SJSA1 (cell line): Measurements from ENCODE around the gene ADCY10. TPM values are rescaled to one million over a fixed set of nuclear protein-coding genes. Genes with fewer than 3 reads are reported as not detected.

ENCODE experiments used
- DNase-seq, 2 experiments: peaks; one replicate each; pipeline ENCODE4 v3.0.0-alpha.2; 2015 to 2020; ENCODE audit warnings: low spot score in 2 of 2, low read depth in 1 of 2
- H3K27ac ChIP-seq: fragments of 250-450 bp; sonication (Bioruptor Pico); 2 replicates; pipeline ENCODE4 v1.5.1; 2020; ENCODE audit warnings: mild to moderate bottlenecking, moderate library complexity
- H3K27me3 ChIP-seq: fragments of 250-450 bp; sonication (Bioruptor Pico); replicated peaks from 2 replicates; pipeline ENCODE4 v1.5.1; 2020; ENCODE audit warnings: mild to moderate bottlenecking, moderate library complexity
- H3K36me3 ChIP-seq: fragments of 250-450 bp; sonication (Bioruptor Pico); 2 replicates; pipeline ENCODE4 v1.5.1; 2020; ENCODE audit warnings: mild to moderate bottlenecking
- H3K4me1 ChIP-seq: fragments of 250-450 bp; sonication (Bioruptor Pico); replicated peaks from 2 replicates; pipeline ENCODE4 v1.6.1; 2021; ENCODE audit warnings: mild to moderate bottlenecking
- H3K4me3 ChIP-seq: fragments of 250-450 bp; sonication (Bioruptor Pico); 2 replicates; pipeline ENCODE4 v1.5.1; 2020; ENCODE audit warnings: mild to moderate bottlenecking
- H3K9me3 ChIP-seq: fragments of 250-450 bp; sonication (Bioruptor Pico); replicated peaks from 2 replicates; pipeline ENCODE4 v1.5.1; 2020; ENCODE audit warnings: mild to moderate bottlenecking
- total RNA-seq: library from RNA; depleted of rRNA; stranded (reverse); fragments of >200 nt; shearing (Covaris generic); gene quantifications from 2 replicates; pipeline ENCODE4 v1.2.3, GENCODE V29; 2014

ADCY10 gene
- total RNA-seq, 1 experiment from 2014 or later, result not detected

DNA sequence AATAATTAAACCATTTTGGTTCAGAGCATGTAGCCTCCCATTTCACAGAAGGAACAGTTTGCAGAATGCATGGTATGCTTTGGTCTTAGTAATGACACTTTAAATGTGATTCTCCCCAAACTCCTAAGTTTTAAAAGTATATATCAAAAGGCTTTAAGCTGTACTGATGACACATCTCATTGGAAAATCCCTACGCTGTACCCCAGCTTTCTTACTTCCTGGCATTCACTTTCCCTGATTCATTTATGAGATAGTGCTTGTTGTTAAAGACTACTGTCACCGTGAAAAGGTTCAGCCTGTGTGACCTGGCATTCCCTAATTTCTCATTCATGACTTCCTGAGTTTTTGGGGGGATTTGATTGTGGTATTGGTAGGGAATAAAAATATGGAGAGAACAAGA, 138.8 kb downstream of the ADCY10 start:
- Histone ChIP-seq H3K27ac (no peak overlapping the region), H3K4me3 (no peak overlapping the region), H3K4me1 (peaks cover 11% of the 10 kb centered on the region; the same call in 1 of the 2 replicates), H3K9me3 (no peaks in the 10 kb centered on the region), H3K36me3 (peaks cover 23% of the 10 kb centered on the region), H3K27me3 (no peaks in the 10 kb centered on the region)
- no peak for DNase-seq

DNA sequence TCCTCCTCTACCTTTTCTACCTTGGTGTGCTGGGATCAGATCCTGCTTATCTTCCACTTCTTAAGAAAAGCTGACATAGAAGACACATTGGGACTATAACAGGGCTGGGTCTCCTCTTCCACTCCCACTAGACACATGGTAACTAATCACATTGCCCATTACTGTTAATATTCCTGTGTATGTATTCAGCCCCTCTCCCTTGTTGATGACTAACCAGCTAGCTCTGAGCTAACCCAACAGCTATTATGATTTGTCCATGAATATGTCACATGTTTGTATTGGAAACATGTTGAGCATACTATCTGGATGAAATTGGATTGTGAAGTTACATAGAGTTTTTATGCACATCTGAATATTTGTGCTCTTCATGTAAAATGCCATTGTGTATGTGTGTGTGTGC, 139.2 kb downstream of the ADCY10 start:
- H3K4me1 ChIP-seq, result peaks cover 11% of the 10 kb centered on the region; the same call in 1 of the 2 replicates
- H3K4me3 ChIP-seq, result no peak overlapping the region
- peaks cover 24% of the 10 kb centered on the region for H3K36me3 ChIP-seq
- H3K27ac ChIP-seq, result no peak overlapping the region
- no peak for DNase-seq
- H3K9me3 ChIP-seq, result no peaks in the 10 kb centered on the region
- no peaks in the 10 kb centered on the region for H3K27me3 ChIP-seq

DNA sequence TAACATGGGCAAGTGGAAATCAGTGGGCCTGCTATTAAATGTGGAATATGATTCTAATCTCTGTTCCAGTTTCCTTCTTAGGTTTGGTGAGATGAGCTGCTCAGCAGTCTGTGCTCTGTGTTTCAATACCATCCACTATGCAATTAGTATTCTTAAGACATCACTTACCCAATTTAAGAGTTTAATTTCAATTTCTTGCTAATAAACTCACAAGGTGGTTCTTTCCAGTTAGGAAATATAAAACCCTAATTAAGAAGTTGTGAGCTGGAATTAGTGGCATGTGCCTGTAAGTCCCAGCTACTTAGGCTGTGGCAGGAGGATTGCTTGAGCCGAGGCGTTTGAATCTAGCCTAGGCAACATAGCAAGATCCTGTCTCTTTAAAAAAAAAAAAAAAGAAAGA, 140.4 kb downstream of the ADCY10 start:
- peaks cover 11% of the 10 kb centered on the region; the same call in 1 of the 2 replicates for H3K4me1 ChIP-seq
- H3K9me3 ChIP-seq, result no peaks in the 10 kb centered on the region
- no peak overlapping the region for H3K27ac ChIP-seq
- DNase-seq, result no peak
- H3K4me3 ChIP-seq, result no peak overlapping the region
- H3K27me3 ChIP-seq, result no peaks in the 10 kb centered on the region
- H3K36me3 ChIP-seq, result peaks cover 31% of the 10 kb centered on the region

DNA sequence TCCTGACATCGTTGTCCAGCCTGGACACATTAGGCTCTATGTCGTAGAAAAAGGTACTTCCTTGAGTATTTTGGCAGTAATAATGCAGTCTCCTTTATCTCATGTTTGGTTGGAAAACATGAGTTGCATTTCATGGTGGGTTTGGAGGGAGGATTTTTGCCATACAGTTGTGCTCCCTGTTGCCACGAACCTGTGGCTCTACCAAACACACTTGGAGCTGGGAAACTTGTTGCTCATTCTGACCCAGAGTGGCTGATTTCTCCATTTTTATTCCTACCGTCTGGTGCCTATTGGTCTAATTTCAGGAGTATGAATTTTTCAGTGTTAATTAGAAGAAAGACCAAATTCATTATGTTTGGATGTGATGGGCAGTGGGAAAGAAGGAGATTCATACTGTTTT, 141.5 kb downstream of the ADCY10 start:
- no peaks in the 10 kb centered on the region for H3K9me3 ChIP-seq
- no peak overlapping the region for H3K27ac ChIP-seq
- H3K4me3 ChIP-seq, result no peak overlapping the region
- peaks cover 31% of the 10 kb centered on the region for H3K36me3 ChIP-seq
- no peaks in the 10 kb centered on the region for H3K27me3 ChIP-seq
- peaks cover 11% of the 10 kb centered on the region; the same call in 1 of the 2 replicates for H3K4me1 ChIP-seq
- DNase-seq, result no peak

DNA sequence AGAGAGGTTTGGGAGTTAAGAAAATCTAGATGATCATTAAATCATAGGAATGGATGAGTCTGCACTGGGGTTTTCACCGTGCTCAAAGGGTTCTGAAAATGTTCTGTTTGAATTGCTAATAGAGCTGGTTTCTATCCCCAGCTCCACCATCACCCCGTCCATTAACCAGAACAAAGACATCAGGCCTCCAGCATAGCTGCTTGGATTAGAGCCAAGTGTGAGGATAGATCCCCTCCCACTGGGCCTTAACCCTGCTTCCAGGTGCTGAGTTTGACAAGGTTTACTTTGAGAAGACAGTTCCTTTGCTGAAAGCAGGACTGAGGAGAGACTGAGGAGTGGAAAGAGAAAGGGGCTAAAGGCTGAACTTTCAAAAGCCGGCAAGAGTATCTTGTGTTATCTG, 143.8 kb downstream of the ADCY10 start:
- no peak overlapping the region for H3K27ac ChIP-seq
- H3K4me1 ChIP-seq, result peaks cover 1% of the 10 kb centered on the region; the same call in 1 of the 2 replicates
- H3K36me3 ChIP-seq, result peaks cover 24% of the 10 kb centered on the region

DNA sequence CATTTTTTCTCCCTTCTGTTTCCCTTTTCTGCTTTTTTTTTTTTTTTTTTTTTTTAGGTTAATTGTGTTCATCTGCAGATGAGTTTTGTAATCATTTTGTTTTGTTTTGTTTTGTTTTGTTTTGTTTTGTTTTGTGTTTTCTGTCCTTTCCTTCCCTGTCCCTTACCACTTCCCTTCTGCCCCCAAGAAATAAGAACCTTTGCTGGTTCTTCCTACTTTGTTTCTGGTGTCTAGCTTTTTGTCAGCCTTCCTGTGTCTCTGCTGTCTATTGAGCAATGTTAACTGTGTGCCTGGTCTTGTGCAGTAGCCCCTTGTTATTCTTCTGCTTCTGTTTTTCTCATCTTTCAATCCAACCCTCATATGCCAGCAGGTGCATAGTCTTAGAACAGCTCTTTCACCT, 146.2 kb downstream of the ADCY10 start:
- no peak for DNase-seq
- peaks cover 20% of the 10 kb centered on the region for H3K36me3 ChIP-seq

More for the DNA sequence above, 143.8 kb downstream of the ADCY10 start:
- H3K27me3 ChIP-seq, result no peaks in the 10 kb centered on the region
- no peak for DNase-seq
- no peak overlapping the region for H3K4me3 ChIP-seq
- H3K9me3 ChIP-seq, result no peaks in the 10 kb centered on the region

DNA sequence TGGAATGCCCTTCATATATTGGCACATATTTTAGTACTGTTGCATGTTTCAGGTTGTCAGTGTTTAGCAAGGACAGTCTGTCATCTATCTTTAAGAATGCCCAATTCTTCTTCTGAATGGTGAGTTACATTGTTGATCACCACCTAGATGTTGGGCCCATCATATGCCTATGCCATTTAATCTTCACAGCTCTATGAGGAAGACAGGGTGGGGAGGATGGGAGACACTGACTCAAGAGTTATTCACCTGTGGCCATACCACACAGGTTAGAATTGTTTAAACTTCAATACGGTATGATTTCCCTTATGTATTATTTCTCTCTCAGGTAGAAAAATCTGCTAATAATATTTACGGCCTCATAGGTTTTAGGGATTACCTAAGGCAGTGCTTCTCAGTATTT, 147.4 kb downstream of the ADCY10 start:
- Histone ChIP-seq H3K4me1 (peaks cover 15% of the 10 kb centered on the region), H3K27ac (no peak overlapping the region), H3K36me3 (peaks cover 20% of the 10 kb centered on the region), H3K4me3 (no peak overlapping the region), H3K9me3 (no peaks in the 10 kb centered on the region), H3K27me3 (no peaks in the 10 kb centered on the region)
- no peak for DNase-seq

More for the DNA sequence above, 146.2 kb downstream of the ADCY10 start:
- peaks cover 12% of the 10 kb centered on the region for H3K4me1 ChIP-seq
- H3K4me3 ChIP-seq, result no peak overlapping the region
- H3K27me3 ChIP-seq, result no peaks in the 10 kb centered on the region
- no peaks in the 10 kb centered on the region for H3K9me3 ChIP-seq
- H3K27ac ChIP-seq, result no peak overlapping the region

DNA sequence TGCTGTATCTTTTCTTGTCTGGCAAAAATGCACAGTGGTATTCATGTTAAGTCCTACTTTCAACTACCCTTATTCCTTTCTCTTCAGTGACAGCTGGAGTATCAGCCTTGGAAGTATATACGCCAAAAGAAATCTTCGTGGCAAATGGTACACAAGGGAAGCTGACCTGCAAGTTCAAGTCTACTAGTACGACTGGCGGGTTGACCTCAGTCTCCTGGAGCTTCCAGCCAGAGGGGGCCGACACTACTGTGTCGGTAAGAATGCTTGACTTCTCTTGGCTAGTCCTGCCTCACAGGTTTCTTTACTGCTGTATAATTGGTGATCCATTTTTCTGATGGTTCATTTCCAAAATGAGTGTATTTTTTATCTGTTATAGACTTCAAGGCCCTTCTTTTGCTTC, 148.4 kb downstream of the ADCY10 start:
- peaks cover 15% of the 10 kb centered on the region for H3K4me1 ChIP-seq
- DNase-seq, result no peak

DNA sequence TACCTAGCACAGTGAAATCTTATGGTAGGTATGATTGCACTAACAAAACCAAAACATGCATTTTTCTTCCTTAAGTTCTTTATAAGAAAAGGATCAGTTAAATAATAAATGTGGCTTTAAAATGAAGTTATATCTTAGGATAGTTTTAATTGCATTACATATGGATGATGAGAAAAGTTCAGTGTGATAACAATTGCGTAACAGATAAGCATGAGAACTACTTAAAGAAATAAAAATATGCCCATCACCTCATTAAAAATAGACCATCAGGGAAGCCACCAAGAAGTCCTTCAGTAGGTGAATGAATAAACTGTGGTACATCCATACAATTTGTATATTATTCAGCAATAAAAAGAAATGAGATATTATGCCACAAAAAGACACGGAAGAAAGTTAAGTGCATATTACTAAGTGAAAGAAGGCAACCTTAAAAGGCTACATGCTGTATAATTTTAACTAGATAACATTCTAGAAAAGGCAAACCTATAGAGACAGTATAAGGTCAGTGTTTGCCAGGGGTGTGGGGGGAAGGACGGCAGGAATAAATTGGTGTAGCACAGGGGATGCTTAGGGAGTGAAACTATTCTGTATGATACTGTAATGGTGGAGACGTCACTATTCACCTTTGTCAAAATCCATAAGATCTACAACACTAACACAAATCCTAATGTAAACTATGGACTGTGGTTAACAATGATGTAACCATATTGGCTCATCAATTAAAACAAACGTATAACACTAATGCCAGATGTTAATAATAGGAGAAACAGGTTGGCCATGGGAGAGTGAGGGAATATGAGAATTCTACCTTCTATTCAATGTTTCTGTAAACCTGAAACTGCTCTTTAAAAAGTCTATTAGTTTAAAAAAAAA, 149.2 kb downstream of the ADCY10 start:
- H3K9me3 ChIP-seq, result no peaks in the 10 kb centered on the region
- H3K36me3 ChIP-seq, result peaks cover 16% of the 10 kb centered on the region
- H3K4me3 ChIP-seq, result no peak overlapping the region
- no peak overlapping the region for H3K27ac ChIP-seq
- peaks cover 15% of the 10 kb centered on the region for H3K4me1 ChIP-seq
- H3K27me3 ChIP-seq, result no peaks in the 10 kb centered on the region
- no peak for DNase-seq

More for the DNA sequence above, 148.4 kb downstream of the ADCY10 start:
- H3K27ac ChIP-seq, result no peak overlapping the region
- no peaks in the 10 kb centered on the region for H3K27me3 ChIP-seq
- H3K36me3 ChIP-seq, result peaks cover 20% of the 10 kb centered on the region
- H3K9me3 ChIP-seq, result no peaks in the 10 kb centered on the region
- H3K4me3 ChIP-seq, result no peak overlapping the region

DNA sequence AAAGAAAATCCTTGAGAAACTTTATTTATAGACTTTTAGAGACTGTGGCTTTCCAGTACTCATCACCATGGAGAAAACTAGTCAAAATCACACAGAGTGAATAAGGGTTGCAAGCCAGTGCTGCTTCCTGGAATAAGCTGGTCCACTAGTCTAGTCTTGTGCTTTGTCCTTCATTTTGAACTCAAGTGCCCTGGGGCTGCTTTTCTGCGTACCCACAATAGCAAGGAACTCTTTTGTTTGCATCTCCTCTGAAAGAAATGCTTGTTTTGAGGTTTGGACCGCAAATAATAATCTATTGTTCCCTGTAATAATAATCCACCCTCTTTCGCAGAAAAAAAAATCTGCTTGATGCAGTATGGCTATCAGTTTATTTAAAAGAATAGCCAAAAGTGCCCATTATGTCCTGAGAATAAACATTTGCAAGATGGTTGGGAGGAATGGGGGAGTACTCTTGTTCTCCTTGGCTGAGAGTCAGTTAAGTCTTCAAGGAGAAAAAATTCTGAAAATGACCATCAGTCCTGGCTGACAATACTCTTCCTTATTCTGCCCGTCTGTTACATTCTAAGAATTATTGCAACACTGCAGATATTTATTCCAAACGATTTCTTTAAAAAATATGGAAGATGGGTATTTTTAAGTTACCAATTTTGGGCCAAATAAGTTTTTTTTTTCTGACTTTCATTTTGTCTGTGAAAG, 150.3 kb downstream of the ADCY10 start:
- no peaks in the 10 kb centered on the region for H3K9me3 ChIP-seq
- no peaks in the 10 kb centered on the region for H3K27me3 ChIP-seq
- DNase-seq, result peak in 1 of 2 experiments; percentile 47
- H3K4me3 ChIP-seq, result no peak overlapping the region
- H3K27ac ChIP-seq, result no peak overlapping the region
- peaks cover 15% of the 10 kb centered on the region for H3K4me1 ChIP-seq
- peaks cover 9% of the 10 kb centered on the region for H3K36me3 ChIP-seq

DNA sequence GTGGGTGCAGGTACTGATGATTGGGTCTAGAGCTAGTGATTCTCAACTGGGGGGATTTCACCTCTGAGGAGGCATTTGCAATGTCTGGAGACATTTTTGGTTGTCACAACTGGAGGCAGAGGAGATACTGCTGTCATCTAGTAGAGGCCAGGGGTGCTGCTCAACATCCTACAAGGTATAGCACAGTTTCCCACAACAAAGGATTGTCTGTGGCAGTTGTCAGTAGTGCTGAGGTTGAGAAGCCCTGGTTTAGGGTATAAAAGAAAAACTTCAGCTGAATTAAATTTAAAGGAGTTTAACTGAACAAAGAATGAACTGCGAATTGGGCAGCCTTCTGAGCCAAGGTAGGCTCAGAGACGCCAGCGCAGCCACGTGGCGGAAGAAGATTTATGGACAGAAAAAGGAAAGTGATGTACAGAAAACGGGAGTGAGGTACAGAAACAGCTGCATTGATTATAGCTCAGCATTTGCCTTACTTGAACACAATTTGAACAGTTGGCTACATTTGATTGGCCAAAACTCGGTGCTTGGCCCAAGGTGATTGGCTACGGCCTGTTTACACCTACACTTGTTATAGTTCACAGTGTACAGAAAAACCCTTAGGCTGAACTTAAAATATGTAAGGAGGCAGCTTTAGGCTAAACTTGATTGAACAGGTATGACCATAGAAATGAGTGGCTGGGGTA, 151.7 kb downstream of the ADCY10 start:
- no peak overlapping the region for H3K4me3 ChIP-seq
- peaks cover 15% of the 10 kb centered on the region for H3K4me1 ChIP-seq
- no peaks in the 10 kb centered on the region for H3K27me3 ChIP-seq
- no peak for DNase-seq
- H3K36me3 ChIP-seq, result peaks cover 6% of the 10 kb centered on the region
- H3K9me3 ChIP-seq, result no peaks in the 10 kb centered on the region
- H3K27ac ChIP-seq, result no peak overlapping the region

DNA sequence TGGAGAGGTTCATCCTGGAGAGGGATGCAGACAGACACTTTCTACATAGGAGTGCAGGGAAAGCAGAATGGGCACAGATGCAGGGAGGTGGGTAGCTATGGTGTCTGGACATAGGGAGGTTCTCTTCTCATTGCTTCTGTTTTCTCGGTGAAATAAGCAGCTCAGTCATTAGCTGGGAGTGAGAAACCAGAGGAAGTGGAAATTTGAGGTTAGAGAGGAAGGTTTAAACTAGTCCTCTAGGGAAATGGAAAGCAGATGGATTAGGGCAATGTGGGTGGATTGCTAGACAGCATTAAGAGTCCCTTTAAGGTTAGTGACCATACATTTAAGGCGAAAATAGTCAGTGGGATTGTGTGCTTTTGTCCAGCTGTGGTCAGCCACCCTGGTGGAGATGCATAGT, 152.5 kb downstream of the ADCY10 start:
- H3K27ac ChIP-seq, result no peak overlapping the region
- H3K36me3 ChIP-seq, result peaks cover 4% of the 10 kb centered on the region
- H3K4me1 ChIP-seq, result peaks cover 15% of the 10 kb centered on the region
- no peak overlapping the region for H3K4me3 ChIP-seq
- no peaks in the 10 kb centered on the region for H3K27me3 ChIP-seq
- DNase-seq, result no peak
- H3K9me3 ChIP-seq, result no peaks in the 10 kb centered on the region
